ENCODE data around the gene LRRC42.

The LRRC42 gene, protein sequence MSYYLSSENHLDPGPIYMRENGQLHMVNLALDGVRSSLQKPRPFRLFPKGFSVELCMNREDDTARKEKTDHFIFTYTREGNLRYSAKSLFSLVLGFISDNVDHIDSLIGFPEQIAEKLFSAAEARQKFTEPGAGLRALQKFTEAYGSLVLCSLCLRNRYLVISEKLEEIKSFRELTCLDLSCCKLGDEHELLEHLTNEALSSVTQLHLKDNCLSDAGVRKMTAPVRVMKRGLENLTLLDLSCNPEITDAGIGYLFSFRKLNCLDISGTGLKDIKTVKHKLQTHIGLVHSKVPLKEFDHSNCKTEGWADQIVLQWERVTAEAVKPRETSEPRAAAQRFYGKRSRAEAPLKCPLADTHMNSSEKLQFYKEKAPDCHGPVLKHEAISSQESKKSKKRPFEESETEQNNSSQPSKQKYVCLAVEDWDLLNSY

DNA sequence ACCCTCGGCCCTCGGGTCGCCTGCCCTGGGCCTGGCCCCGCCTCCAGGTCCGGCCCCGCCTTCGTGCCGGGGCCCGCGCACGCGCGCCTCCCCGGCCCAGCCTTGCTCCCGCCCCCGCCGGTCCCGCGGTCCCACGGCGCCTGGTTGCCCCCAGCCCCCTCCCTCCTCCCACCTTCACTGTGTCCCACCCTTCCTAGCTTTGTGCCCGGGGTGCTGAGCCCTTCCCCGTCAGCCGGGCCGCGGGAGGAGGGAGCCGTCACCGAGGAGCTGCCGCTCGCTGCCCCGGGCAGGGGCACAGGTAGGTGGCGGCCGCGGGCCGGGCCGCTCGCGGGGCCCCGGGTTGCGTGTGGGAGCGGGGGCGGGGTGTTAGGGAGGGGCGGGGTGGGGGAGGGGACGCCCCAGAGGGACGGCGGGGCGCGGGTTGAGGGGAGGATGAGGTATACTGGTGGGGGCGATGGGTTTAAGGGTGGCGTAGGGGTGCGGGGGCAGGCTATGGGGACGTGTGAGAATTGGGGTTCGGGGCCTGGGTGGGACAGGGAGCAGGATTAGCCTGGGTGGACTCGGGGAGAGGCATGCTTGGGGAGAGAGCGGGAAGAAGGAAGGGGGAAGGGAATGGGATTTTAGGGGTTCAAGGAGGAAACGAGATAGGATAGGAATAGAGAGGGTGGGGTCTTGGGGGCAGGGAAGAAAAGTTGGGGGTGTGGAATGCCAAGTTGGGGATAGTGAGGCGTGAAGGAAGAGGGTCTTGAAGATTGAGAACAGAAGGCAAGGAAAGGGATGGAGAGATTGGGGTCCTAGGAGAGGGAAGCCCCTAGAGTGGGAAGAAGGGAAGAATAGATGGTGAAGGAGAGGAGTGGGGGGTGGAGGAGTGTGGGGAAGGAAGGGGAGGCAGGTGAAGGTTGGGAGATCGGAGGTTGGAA, at the start of gene LRRC42:
Gene LRRC42, plus strand, starts transcription at position 99 of the 920 bp plus-strand sequence. CDS start 5,650 bp downstream, outside the sequence.
- no peak for DNase-seq

GRCh38 chr1:53896635-53897229, 49.4 kb upstream of the LRRC42 start:
- DNase-seq: no peak

DNA sequence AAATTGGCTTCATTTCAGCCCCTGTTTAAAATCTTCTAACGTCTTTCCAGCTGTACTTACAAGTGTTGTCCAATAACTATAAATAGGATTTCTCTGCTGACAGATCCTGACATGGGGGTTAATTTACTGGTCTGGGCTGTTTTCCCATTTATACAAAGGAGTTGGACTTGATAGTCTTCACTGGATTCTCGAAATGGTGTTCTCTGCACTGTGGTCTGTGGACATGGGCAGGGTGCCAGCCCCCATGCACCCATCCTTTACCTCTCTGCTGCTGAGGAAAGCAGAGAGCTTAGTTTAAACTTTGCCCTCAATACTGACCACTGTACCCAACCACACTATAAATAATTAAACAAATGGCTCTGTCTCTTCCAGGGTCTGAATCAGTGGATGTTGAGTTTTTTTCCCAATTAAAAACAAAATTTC, 46.9 kb upstream of the LRRC42 start:
- DNase-seq: no peak

GRCh38 chr1:53899708-53900107, 46.4 kb upstream of the LRRC42 start:
- no peak for DNase-seq

DNA sequence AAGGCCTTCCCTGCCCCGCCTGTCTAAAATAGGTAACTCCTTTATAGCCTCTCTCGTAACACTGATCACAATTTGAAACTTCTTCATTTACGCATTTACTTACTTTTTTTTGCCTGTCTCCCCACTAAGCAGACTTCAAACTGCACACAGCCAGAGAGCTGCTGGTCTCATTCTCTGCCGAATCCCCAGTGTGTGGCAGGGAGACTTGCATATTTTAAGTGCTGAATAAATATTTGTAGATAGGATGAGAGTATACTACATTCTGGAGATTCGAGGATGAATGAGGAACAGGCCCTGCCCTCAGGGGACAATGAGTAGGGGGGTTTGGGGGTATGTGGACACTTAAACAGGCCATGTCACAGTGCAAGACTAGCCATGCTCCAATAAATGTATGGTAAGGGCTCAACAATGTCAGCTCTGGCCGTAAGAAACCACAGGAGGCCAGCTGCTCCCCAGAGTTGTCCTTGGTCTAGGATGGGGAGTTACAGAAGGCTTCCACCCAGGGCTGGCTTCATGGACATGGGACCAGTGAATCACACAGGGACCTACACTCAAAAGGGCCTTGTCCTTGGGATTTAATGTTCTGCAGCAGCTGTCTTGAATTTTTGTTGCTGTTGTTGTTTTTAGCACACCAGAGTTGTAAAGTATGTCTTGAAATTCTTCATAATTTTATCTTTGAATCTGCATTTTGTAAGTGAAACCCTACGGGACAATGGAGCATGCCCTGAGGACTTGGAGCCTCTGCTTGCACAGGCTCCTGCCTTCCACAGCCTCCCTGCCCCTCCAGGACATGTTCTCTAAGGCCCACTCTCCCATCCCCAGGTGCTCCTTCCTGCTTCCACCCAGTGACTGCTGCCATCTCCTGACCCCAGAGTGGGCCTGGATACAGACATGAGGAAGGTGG, 43.7 kb upstream of the LRRC42 start:
- no peak for DNase-seq

- DNase-seq: no peak
Measured at GRCh38 chr1:53905509-53905908, 40.6 kb upstream of the LRRC42 start.

GRCh38 chr1:53906121-53906520, 40.0 kb upstream of the LRRC42 start:
- no peak for DNase-seq

- DNase-seq: no peak
Measured at GRCh38 chr1:53909946-53910345, 36.2 kb upstream of the LRRC42 start.

- no peak for DNase-seq
Measured at GRCh38 chr1:53911442-53911841, 34.7 kb upstream of the LRRC42 start.

- DNase-seq: no peak
Measured at GRCh38 chr1:53913352-53914033, 32.7 kb upstream of the LRRC42 start.

- no peak for DNase-seq
Measured at GRCh38 chr1:53918343-53918742, 27.8 kb upstream of the LRRC42 start.

GRCh38 chr1:53919675-53920066, 26.5 kb upstream of the LRRC42 start:
- no peak for DNase-seq

DNA sequence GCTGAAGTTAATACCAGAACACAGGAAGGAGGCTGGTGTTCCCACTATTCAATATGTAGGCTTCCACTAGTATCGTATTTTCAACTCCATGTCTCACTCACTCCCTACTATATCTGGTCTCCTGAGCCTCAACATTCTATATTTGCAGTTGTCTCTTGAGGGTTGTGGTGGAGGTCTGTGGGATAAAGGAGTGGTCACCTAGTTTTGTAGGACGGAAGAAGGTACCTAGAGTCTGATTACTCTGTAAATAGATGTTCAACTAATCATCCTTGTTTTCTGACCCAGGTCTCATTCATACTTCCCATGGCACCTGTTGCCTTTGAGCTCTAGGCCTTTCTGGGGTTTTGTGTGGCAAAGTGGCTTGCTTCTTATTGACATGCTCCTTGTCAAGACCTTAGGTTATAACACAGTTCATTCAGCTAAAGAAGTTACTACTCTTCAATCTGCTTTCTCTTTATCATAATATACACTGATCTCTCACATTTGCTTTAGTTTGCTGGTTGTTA, 18.7 kb upstream of the LRRC42 start:
- DNase-seq: no peak

GRCh38 chr1:53929246-53929960, 16.7 kb upstream of the LRRC42 start:
- DNase-seq: no peak

- DNase-seq: no peak
Measured at GRCh38 chr1:53930932-53931331, 15.2 kb upstream of the LRRC42 start.

GRCh38 chr1:53931523-53931922, 14.6 kb upstream of the LRRC42 start:
- no peak for DNase-seq

GRCh38 chr1:53934170-53934765, 11.9 kb upstream of the LRRC42 start:
- DNase-seq: no peak

GRCh38 chr1:53936430-53936829, 9.7 kb upstream of the LRRC42 start:
- no peak for DNase-seq

GRCh38 chr1:53938136-53938830, 7.9 kb upstream of the LRRC42 start:
- DNase-seq: no peak
